Chondrocyte (in vitro differentiated cells): ENCODE results near the gene PIEZO2. TPM values are rescaled to one million over a fixed set of nuclear protein-coding genes. Genes with fewer than 3 reads are reported as not detected.

Source experiments
- DNase-seq: peaks from one replicate; pipeline ENCODE4 v3.0.0; 2021; ENCODE audit warnings: mixed read lengths, low spot score
- H3K27ac Mint-ChIP-seq: one replicate; pipeline ENCODE4 v1.8.0; 2021; ENCODE audit warnings: mild to moderate bottlenecking, moderate library complexity, mixed read lengths; ENCODE audit not compliant: unreplicated experiment
- H3K27me3 Mint-ChIP-seq: 2 replicates; pipeline ENCODE4 v1.8.0; 2021; ENCODE audit warnings: low read depth, mixed read lengths
- H3K36me3 Mint-ChIP-seq: 2 replicates; pipeline ENCODE4 v1.8.0; 2021; ENCODE audit warnings: low read depth, mixed read lengths
- H3K4me1 Mint-ChIP-seq: 2 replicates; pipeline ENCODE4 v1.8.0; 2021; ENCODE audit warnings: low read depth, mild to moderate bottlenecking, mixed read lengths
- H3K4me3 Mint-ChIP-seq: one replicate; pipeline ENCODE4 v1.8.0; 2021; ENCODE audit warnings: mild to moderate bottlenecking, moderate library complexity, mixed read lengths; ENCODE audit not compliant: unreplicated experiment
- H3K9me3 Mint-ChIP-seq: 2 replicates; pipeline ENCODE4 v1.8.0; 2021; ENCODE audit warnings: low read depth, mixed read lengths
- CTCF ChIP-seq: fragments of 200-600 bp; sonication (generic); IDR thresholded peaks from 2 replicates; pipeline ENCODE4 v1.5.0; 2021; ENCODE audit warnings: antibody characterized with exemption, mild to moderate bottlenecking, moderate library complexity
- total RNA-seq: library from RNA; stranded (reverse); gene quantifications from 3 replicates; pipeline ENCODE4 v1.2.1, GENCODE V29; 2021

PIEZO2 gene
- total RNA-seq, 1 donor from 2014 or later: 142 TPM

DNA sequence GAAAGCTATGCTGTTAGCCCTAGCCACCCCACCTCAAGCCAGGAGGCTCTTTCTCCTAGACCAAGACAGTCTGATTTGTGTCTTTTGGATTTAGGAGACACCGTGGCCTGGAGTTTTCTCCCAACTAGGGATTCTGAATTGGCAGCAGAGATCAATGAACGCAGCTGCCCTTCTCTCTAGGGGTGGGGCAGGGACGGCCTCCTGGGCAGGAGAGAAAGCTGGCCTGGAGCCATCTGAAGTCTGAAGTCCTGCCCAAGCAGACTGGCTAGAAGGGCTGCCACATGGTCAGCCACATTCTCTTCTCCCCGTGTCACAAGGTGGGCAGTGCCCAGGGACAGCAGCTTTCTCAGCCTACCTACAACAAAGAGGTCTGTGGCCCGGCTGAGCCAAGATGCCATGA lies 45.1 kb downstream of the PIEZO2 start:
- H3K9me3 Mint-ChIP-seq: no peaks in the 10 kb centered on the region
- no peaks in the 10 kb centered on the region for H3K27me3 Mint-ChIP-seq
- no peak overlapping the region for H3K27ac Mint-ChIP-seq
- H3K4me3 Mint-ChIP-seq: no peak overlapping the region
- peaks cover 30% of the 10 kb centered on the region for H3K4me1 Mint-ChIP-seq
- no peak for TF ChIP-seq CTCF
- no peaks in the 10 kb centered on the region for H3K36me3 Mint-ChIP-seq
- no peak for DNase-seq

- H3K27ac Mint-ChIP-seq: peak overlapping the region; percentile 39
- H3K4me3 Mint-ChIP-seq: no peak overlapping the region
- no peaks in the 10 kb centered on the region for H3K36me3 Mint-ChIP-seq
- H3K27me3 Mint-ChIP-seq: no peaks in the 10 kb centered on the region
- no peak for DNase-seq
- TF ChIP-seq CTCF: no peak
- H3K4me1 Mint-ChIP-seq: peaks cover 37% of the 10 kb centered on the region
- no peaks in the 10 kb centered on the region for H3K9me3 Mint-ChIP-seq
Measured at GRCh38 chr18:11096839-11097750, 52.3 kb downstream of the PIEZO2 start.

DNA sequence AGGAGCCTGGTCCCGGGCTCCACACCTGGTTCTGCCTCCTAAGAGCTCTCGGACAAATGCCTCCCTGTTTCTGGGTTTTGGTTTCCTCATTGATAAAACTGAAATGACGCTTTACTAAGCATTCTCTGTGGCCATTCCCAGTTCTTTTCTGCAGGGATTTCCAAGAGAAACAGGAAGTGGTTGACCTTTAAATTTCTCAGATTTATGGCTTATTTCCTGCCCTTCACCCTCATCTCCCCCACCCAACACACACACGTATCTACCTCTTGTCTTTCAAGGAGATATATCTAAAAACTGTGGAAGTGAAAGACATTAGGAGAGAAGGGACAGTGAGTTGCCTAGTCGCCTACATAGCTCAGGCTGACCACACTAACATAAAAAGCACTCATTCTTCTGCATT lies 53.0 kb downstream of the PIEZO2 start:
- no peaks in the 10 kb centered on the region for H3K27me3 Mint-ChIP-seq

DNA sequence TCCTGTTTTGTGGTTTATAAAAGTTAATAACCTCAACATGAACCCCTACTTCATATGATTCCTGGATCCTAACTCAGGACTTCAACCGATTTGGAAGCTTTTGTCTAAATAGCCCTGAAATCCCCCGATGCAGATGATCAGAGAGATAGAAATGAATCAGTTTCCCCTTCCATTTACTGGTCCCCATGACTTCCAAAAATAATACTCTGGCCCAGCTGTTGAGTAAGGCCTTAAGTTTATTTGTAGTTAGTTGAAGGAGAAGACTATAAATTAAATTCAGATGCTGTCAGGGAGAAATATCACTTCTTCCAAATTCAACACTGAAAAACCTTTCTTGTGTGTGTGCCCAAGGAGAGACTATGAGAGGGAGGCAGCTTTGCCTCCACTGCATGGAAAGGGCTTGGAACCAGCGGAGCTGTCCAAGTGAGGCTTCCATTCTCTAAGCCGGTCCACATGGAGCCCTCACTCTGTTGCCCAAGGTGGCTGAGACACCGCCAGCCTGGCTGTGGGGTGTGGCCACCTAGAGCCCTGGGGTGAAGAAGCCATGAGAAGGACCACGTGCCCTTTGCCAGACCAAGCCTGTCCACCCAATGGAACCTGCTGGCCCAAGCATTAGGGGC lies 53.6 kb downstream of the PIEZO2 start:
- Mint-ChIP-seq H3K4me1 (peaks cover 45% of the 10 kb centered on the region), H3K27ac (peak overlapping the region; percentile 42), H3K27me3 (no peaks in the 10 kb centered on the region), H3K36me3 (no peaks in the 10 kb centered on the region), H3K4me3 (no peak overlapping the region), H3K9me3 (no peaks in the 10 kb centered on the region)
- TF ChIP-seq CTCF: no peak
- DNase-seq: no peak

More for the DNA sequence above, 53.0 kb downstream of the PIEZO2 start:
- Mint-ChIP-seq H3K4me3 (no peak overlapping the region), H3K36me3 (no peaks in the 10 kb centered on the region), H3K4me1 (peaks cover 44% of the 10 kb centered on the region), H3K27ac (peak overlapping the region; percentile 39), H3K9me3 (no peaks in the 10 kb centered on the region)
- no peak for TF ChIP-seq CTCF
- DNase-seq: no peak

DNA sequence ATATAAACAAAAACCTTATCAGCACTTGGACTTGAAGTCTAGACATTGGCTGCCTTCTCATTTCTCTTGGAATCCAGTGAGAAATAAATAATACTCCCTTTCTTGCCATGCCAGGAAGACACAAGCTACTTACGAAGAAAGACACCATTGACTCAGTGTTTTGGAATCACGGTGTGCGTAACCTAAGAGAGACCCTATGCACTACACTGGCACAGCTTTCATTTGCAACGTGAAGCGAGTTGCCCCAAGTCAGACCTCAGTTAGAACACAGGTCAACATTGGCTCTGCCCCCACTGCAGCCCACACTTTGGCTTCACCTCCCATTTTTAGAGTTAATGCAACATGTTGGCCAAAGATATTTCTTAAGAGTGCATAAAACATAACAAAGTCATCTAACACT lies 54.2 kb downstream of the PIEZO2 start:
- Mint-ChIP-seq H3K9me3 (no peaks in the 10 kb centered on the region), H3K4me1 (peaks cover 49% of the 10 kb centered on the region), H3K27ac (no peak overlapping the region), H3K4me3 (no peak overlapping the region), H3K27me3 (no peaks in the 10 kb centered on the region), H3K36me3 (no peaks in the 10 kb centered on the region)
- no peak for TF ChIP-seq CTCF
- DNase-seq: no peak
